HG03064 (cell line): ENCODE data around the gene ZBED4.

Experiments
- ATAC-seq: cut with Tn5 transposase; IDR thresholded peaks from one replicate; pipeline ENCODE4 v1.9.1; 2021; ENCODE audit warnings: low read depth; ENCODE audit not compliant: unreplicated experiment

Gene ZBED4

DNA sequence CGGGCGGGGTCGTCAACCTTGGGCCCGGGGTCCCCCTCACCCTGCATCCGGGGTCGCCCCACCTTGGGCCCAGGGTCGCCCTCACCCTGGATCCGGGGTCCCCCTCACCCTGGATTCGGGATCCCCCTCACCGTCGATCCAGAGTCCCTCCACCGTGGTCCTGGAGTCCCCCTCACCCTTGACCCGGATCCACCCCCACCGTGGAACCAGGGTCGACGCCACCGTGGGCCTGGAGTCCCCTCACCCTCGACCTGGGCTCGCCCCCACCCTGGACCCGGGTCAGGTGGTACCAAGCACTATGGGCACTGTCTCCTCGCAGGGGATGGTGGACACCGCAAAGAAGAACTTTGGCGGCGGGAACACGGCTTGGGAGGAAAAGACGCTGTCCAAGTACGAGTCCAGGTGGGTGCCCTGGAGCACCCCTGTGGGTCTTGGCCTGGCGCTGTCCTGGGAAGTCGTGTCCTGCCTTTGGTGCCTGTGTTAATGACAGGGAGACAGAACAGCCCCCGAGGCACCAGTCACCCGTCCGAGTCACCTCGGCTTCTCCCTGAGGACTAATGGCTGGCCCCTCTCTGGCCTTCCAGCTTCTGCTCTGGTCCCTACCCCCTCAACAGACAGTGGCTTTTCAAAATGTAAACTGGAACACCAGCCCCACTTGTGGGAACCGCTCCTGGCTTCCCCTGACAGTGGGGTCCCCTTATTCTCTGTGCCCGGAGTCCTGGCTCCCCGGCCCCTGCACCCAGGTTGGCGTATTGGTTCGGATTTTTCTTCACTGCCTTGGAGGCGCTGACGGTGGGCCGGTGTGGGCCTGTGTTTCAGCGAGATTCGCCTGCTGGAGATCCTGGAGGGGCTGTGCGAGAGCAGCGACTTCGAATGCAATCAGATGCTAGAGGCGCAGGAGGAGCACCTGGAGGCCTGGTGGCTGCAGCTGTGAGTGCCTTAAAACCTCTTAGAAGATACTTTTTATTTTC is 65.6 kb downstream of the ZBED4 start:
- no peak for ATAC-seq

DNA sequence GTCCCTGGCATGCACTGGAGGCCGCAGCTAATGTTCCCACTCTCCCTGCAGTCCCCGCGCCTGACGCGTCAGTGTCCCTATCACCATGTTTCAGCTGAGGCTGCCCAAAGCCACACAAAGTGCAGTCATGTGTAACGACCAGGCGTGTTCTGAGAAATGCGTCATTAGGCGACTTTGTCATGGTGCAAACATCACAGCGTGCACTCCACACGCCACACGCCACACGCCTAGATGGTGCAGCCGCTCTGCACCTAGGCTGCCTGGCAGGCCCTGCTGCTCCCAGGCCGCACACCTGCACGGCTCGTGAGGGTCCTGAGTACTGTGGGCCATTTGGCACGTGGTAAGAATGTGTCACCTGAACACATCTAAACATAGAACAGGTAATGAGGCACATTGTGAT is 67.2 kb downstream of the ZBED4 start:
- ATAC-seq: no peak

DNA sequence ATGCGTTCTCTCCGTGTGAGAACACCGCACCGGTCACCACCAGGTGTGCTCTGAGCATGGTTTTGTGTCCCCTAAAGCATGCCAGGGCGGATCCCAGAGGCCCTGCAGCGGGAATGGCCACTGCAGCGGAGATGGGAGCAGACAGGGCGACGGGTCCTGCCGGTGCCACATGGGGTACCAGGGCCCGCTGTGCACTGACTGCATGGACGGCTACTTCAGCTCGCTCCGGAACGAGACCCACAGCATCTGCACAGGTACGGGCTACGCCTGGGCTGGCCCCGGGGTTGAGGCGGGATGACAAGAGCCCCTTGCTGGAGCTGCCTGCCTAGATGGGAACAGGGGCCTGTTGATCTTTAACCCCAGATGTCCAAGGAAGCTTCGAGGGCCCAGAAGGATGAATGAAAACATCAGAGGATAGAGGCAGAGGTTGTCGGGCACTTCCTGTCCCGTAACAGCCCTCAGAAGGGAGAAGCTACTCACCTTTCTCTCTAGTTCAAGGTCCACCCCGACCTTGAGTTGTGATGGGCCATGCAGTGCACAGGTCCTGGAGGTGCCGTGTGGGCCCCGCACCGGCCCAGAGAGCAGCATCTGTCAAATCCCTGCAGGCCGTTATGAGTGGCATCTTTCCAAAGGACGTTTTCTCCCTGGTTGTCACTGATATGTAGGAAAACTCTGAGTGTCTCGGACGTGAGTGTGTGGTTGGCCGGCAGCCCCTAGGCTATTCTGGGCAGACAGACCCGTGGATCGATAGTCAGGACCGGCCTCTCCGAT is 68.0 kb downstream of the ZBED4 start:
- ATAC-seq: no peak

DNA sequence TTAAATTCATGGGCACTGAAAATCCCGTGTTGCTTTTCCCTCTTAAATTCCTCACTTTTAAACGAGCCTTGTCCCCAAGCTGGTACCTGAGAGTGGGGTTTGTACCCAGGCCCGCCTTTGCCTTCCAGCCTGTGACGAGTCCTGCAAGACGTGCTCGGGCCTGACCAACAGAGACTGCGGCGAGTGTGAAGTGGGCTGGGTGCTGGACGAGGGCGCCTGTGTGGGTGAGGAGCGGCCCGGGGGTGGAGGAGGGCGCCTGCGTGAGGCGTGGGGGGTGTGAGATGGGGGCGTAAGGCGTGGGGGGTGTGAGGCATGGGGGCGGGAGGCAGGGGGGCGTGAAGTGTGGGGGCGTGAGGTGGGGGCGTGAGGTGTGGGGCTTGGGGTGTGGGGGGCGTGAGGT is 68.8 kb downstream of the ZBED4 start:
- ATAC-seq: no peak

DNA sequence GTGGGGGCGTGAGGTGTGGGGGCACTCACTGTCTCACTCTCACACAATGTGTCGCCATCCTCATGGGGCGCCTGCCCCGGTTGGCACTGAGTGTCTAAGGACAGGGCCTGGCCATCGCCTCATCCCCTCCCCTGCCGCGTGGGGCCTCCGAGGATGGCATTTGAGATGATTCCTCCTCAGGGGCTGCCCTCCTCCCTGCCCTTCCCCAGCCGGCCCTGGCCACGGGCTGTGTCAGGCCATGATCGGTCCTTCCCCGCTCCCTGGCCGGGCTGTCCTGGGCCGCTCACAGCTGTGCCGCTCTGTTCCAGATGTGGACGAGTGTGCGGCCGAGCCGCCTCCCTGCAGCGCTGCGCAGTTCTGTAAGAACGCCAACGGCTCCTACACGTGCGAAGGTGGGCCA is 69.3 kb downstream of the ZBED4 start:
- no peak for ATAC-seq

DNA sequence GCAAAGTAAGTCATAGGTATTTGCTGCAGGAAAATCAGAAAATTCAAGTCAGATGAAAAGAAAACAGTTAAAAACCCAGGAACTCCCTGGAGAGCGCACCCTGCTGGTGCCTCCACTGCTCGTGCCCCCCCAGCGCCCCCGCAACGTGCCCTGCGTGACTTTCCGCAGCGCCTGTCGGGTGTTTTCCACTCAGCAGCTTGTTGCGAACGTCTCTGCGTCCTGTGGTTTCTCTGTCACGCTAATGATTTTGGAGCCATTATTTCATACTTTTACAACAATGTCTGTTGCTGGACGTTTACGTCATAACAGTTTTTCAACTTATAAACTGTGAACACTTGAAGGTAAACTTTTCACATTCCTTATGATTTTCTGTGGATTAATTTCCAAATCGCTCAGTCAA is 69.8 kb downstream of the ZBED4 start:
- no peak for ATAC-seq

DNA sequence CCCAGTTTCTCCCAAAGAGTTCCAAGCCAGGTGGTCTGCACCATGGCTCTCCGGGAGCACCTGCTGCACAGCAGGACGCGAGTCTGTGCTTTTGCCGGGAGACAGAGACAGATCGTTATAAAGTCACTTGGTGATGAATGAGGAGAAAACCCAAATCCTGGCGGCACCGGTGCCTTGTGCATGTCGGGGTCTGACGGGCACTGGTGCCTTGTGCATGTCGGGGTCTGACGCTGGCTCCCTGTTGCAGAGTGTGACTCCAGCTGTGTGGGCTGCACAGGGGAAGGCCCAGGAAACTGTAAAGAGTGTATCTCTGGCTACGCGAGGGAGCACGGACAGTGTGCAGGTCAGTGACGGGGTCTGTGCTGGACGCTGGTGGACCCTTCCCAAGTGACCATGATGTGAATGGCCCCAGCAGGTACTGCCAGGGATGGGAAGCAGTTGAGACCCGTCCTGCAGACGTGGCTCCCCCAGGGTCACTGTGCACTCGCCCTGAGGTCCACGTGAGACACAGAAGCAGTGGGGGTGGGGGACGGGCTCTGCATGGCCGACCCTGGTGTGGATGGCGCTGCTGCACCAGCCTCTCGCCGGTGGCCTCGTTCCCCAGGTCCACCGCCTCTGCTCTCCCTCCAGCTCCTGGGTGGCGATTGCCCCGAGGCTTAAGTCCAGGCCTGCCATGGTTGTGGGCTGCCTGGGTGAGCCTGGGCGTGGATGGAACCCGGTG is 70.6 kb downstream of the ZBED4 start:
- ATAC-seq: no peak

DNA sequence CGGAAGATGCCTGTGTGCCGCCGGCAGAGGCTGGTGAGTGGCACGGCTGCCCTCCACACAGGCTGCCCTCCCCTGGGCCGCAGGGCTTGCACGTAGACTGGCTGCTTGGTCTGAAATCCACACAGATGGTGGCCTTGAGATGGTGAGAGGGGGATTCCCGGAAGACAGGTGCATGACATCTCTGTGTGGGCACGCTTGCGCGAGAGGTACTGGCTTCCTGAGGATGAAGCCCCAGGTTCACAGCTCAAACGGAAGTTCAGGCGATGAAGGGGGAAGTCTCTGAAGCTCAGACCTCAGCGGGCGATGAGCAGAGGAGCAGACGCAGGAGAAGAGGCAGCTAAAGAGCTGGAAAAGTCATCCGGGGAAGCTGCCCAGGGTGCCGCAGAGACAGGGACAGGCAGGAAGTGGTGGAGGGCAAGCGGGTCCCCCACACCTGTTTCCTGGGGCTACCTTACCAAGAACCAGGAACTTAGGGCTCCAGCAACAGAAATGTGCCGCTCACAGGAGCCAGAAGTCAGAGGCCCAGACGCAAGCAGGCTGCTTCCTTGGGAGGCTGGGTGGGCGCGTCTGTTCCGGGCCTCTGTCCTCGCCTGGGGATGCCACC is 72.0 kb downstream of the ZBED4 start:
- ATAC-seq: no peak

DNA sequence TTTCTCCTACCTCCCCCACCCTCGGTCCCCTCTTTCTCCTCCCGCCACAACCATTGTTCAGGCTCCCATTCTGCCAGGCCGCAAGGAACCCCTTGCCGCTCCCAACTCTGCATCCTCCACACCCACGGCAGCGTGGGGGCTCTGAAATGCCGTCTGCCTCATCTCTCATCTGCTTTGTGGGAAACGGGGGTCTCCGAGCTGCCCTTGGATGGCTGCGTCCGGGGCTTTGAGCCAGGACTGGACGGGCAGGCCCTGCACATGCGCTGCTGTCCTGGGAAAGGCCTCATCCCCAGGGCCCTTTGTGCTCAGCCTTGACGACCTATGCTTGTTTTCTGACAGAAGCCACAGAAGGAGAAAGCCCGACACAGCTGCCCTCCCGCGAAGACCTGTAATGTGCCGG is 73.3 kb downstream of the ZBED4 start:
- ATAC-seq: no peak

DNA sequence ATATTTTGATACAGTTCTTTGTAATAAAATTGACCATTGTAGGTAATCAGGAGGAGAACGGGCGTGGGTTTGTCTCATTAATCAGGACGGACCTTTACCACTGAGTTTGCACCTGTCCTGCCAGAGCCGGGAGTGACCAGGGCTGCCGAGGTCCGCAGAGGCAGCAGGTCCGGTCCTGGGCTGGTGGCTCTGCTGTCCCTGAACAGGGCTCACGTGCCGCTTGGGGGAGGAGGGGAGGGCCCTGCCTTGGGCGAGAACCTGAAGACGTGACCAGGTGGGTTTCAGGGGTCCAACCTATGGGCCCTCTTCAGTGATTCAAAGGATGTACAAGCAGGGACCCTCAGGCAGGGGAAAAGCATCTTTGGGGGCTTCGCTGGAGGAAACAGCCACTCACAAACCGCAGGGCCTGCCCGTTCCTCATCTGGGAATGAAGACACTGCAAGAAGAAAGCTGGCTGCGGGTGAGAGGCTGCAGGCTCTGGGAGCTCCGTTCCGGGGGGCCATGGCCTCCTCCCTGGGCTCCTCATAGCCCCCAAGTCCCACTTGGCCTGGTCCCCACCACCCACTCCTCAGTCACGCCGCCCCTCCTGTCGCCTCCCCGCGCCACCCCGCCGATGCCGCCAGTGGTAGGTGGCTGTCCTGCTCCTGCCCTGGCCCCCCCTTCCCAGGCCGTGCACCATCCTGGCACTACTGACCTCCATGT is 74.0 kb downstream of the ZBED4 start:
- ATAC-seq: no peak

DNA sequence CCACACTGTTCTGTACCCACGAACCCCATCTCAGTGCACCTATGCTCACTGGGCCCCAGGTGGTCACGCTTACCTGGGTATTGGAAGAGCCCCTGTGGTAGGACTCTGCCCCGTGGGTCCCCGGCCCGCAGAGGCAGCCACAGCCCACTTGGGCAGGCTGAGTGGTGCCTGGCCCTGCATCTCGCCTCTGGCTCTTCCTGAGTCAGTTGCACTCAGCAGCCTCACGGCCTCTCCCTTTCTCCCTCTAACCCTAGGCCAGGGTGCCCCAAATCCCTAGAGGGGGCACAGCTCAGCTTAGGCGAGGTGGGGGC is 74.5 kb downstream of the ZBED4 start:
- no peak for ATAC-seq

DNA sequence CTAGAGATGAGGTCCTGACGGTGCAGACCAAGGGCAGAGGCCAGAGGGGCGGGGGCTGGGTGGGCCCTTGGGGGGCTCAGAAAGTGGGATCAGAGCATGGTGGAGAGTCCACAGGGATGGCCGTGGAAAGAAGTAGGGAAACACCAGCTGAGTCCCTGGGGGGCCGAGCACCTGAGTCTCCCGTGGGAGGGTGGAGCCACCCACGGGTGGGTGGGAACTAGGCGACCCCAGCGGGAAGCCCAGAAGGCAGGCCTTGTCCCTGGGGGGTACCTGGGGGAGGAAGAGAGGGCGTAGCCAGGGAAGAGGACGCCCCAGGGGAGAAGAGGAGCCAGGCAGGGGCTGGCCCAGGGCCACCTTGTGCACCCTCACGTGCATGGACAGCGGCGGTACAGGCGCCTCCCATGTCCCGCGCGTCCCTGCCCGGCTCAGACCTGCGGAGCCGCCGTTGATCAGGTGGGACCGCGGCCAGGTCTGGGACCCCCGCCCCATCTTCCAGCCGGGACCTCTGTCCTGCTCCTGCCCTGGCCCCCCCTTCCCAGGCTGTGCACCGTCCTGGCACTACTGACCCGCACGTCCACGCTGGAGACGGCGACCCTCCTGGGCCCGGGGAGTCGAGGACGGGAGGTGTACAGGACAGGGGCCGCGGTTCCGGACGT is 75.0 kb downstream of the ZBED4 start:
- ATAC-seq: no peak

DNA sequence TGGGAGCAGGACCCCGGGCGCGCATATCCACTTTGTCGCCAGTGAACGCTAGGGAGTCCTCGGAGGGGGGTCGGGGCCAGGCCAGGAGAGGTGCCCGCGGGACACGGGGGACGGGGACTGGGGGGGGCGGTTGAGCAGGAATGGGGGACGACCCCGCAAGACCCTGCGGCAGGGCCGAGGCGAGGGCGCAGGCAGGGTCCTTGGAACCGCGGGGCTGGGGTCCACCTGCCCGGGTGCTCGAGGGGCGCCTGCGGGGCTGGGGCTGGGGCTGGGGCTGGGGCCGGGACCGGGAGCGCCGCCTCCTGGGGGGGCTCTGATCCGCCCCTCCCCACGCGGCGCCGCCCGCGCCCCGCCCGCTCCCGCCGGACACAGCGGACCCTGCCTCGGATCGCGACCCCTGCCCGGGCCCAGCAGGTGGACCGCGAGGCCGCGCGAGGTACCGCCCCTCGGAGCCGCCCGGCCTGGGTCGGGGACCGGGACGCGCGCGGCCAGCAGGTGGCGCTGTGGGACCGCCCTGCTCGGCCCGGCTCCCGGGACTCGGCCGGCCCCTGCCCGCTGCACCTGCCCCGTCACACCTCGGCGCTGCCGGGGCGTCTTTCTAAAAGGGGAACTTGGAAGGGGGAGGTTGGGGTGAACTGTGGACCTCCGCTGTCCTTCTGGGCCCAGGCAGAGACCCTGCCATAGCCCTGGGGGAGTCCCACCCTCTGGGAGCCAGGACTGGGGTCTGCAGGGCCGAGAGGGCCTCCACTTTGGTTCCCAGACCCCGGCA is 75.8 kb downstream of the ZBED4 start:
- no peak for ATAC-seq

DNA sequence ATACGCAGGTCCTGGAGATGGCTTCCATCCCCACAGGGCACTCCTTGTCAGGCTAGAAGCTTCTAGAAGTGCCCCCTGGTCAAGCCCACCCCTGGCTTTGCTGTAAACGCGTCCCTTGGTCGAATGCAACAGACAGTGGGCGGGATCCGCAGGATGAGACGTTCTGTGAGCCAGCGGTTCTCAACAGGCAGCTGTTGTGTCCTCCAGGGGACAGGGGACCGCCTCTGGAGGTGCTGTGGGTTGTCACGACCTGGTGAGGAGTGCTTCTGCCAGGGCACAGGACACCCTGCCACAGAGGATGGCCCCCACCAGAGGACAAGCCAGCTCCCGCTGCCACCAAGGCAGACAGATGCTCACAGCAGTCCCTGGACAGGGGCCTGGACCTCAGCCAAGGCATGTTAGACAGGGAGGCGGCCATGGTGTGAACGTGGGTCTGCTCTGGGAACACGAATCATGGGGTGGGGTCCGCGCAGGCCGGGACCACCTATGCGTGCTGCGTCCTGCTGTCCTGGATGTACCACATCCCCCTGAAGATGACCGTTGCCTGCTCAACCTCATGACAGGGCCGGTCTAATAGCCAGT is 76.4 kb downstream of the ZBED4 start:
- no peak for ATAC-seq

DNA sequence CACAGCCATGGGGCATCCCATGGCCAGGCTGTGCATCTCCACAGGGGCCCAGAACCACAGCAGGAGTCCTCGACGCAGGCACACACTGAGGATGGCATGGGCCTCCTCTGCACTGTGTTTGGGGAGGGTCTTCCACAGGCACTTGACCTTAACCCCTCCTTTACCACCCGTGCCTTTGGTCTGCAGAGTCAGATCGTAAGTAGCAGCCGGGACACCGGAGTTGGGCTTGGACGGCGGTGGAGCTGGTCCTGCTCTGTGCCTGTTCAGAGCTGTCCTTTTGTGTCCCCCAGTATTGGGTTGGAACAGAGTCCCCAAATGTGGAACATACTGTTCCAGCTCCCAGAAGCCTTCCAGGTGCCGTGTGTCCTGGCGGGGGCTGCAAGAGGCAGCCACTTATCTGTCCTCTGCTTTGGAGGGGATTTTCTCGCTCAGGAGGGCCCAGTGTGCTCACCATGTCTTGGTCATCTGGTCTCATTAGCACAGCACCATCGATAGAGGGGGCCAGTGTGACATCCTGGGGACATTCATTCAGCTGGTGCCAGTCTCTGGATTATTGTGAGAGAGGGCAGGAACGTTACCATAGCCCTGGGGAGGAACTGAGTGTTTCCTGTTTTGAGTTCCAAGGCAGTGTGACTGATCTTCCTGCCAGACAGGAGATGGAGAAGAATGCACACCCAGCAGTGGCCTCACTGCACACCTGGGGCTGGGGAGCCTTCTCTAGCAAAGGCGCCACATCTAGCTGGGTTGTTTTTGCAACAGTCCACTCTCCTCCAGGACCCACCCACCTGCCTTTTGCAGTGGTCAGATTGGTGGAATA is 77.2 kb downstream of the ZBED4 start:
- ATAC-seq: no peak

DNA sequence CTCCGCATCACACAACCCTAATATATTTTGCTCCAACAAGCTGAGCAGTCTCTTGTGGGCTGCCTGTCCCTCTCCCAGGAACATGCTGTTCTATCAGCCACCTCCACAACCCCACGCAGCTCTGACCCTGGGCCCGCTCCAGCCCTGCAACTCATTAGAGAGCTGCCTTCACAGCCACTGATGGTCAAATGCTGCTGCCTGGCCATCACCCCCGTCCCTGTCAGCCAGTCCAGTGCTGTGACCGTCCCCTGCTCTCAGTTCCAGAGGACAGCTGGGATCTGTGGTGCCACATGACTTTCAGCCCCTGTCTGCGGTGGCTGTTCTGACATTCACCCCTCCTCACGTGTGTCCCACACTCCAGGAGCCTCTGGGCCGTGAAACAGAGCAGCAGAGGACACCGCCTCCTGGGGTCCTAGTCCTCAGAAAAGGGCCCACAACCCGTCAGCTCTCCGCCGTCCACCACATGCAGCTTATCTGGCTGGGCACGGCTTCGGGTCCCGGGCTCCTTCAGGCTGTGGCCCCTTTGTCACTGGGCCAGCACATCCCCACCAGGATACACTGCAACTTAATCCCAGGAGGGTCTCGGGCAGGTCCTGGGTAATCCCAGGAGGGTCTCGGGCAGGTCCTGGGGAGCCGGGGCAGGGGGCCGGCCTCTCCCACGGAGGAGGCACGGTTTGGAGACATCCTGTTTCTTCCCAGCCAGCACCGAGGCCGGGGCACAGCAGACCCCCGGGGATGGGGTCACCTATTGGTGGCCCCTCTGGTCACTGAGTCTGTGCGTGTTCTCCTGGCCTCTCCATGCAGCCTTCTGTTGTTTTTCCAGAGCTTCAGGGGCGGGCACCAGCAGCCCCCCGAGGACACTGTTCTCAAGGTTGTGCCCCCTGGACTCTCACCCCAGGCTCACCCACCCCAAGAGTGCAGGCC is 79.9 kb downstream of the ZBED4 start:
- ATAC-seq: no peak
